Neural crest cell (in vitro differentiated cells): ENCODE results near the gene TMEFF2. TPM values are rescaled to one million over a fixed set of nuclear protein-coding genes. Genes with fewer than 3 reads are reported as not detected.

Source experiments
- DNase-seq: peaks from one replicate; pipeline ENCODE4 v3.0.0; 2021; ENCODE audit warnings: low read depth, mixed read lengths, low spot score
- H3K27ac Mint-ChIP-seq: one replicate; pipeline ENCODE4 v1.8.0; 2021; ENCODE audit warnings: mild to moderate bottlenecking, mixed read lengths; ENCODE audit not compliant: unreplicated experiment
- H3K27me3 Mint-ChIP-seq: 2 replicates; pipeline ENCODE4 v1.8.0; 2021; ENCODE audit warnings: low read depth, mild to moderate bottlenecking, mixed read lengths
- H3K36me3 Mint-ChIP-seq: 2 replicates; pipeline ENCODE4 v1.8.0; 2021; ENCODE audit warnings: low read depth, mild to moderate bottlenecking, mixed read lengths
- H3K4me1 Mint-ChIP-seq: 2 replicates; pipeline ENCODE4 v1.8.0; 2021; ENCODE audit warnings: mixed read lengths
- H3K4me3 Mint-ChIP-seq: one replicate; pipeline ENCODE4 v1.8.0; 2021; ENCODE audit warnings: mild to moderate bottlenecking, mixed read lengths
- H3K9me3 Mint-ChIP-seq: 2 replicates; pipeline ENCODE4 v1.8.0; 2021; ENCODE audit warnings: mixed read lengths
- total RNA-seq: library from RNA; stranded (reverse); gene quantifications from 2 replicates; pipeline ENCODE4 v1.2.1, GENCODE V29; 2021
- TF ChIP-seq, protein P1 (sequence below): fragments of 200-600 bp; sonication (generic); conservative IDR thresholded peaks from 2 replicates; pipeline ENCODE4 v1.5.0; 2021; ENCODE audit warnings: antibody characterized with exemption, mild to moderate bottlenecking

Gene TMEFF2
- total RNA-seq, 1 donor from 2014 or later = 2.9 TPM

DNA sequence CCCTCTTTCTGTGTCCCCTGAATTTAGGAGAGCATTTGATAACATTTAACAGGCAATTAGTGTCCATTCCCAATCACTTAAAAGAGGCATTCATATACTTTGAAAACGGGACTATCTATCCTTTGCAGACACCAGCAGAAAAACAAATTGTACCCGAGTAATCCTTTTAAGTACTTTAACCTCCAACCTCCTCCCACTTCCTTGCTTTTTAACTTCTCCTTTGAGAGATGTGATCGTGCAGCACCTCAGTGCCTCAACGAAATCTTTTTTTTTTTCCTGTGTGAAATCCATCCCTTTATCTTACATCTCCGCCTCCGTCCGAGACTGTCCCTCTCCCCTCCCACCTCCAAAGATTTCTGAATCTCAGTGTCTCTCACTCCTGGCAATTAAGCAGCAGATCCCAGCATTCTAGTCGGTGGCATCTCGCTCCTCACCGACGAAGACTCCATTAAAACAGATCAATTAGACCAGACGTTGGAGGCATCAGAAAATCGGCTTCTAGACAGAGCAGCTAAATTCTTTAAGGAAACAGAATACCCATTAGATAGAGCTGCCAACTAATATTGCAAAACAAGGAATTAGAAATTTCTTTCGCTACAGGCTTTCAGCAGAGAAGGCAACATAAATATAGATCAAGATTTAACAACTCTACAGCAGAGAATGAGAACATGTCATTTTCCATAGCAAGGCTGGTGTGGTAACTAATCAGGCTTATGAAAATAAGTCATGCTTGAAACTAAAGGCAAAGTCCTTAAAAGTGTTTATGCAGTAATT lies 1.9 kb upstream of the TMEFF2 start:
- TF ChIP-seq, protein P1, sequence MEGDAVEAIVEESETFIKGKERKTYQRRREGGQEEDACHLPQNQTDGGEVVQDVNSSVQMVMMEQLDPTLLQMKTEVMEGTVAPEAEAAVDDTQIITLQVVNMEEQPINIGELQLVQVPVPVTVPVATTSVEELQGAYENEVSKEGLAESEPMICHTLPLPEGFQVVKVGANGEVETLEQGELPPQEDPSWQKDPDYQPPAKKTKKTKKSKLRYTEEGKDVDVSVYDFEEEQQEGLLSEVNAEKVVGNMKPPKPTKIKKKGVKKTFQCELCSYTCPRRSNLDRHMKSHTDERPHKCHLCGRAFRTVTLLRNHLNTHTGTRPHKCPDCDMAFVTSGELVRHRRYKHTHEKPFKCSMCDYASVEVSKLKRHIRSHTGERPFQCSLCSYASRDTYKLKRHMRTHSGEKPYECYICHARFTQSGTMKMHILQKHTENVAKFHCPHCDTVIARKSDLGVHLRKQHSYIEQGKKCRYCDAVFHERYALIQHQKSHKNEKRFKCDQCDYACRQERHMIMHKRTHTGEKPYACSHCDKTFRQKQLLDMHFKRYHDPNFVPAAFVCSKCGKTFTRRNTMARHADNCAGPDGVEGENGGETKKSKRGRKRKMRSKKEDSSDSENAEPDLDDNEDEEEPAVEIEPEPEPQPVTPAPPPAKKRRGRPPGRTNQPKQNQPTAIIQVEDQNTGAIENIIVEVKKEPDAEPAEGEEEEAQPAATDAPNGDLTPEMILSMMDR = no peak
- no peak for DNase-seq
- no peaks in the 10 kb centered on the region for H3K9me3 Mint-ChIP-seq
- no peak overlapping the region for H3K27ac Mint-ChIP-seq
- peaks cover 79% of the 10 kb centered on the region for H3K27me3 Mint-ChIP-seq
- H3K36me3 Mint-ChIP-seq = no peaks in the 10 kb centered on the region
- H3K4me3 Mint-ChIP-seq = peak overlapping the region; percentile 81
- H3K4me1 Mint-ChIP-seq = peaks cover 25% of the 10 kb centered on the region

DNA sequence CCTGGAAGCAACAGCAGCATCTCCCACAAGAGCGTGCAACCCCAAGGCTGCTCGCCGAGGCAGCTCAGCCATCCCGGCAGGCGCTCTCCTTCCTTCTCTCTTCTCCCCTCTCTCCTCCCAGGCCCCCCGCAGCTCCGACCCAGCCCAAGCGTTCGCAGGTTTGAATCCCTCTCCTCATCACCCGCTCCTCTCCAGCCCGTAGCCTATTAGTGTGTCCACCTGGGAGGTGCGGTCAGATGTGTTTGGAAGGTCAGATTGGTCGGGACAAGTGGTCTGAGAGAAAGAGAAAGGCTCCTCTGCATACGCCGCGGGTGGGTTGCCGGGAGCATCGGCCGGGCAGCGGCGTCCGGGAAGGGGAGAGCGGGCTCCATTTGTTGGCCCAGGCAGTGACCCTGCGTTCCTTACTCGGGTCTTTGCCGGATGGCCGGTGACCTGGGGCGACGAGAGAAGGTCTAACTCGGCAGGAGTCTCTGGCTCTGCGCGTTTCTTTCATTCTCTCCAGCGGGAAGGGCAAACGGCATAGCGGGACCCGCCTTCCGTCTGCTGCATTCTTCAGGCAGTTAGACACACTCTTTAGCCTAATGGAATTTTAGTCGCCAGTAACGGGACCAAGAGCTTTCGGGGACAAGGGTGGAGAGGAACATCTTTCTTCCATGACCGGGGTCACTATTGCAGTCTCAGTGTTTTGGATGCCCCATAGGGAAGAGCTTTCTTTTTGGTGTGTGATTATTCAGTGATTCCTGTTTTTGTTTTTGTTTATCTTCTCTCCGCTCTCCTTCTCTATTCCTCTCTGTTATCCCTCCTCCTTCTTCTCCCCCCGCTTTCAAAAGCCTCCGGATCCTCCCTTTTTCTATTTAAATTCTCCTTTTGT lies 1.1 kb upstream of the TMEFF2 start:
- peak; percentile 26 for DNase-seq
- Mint-ChIP-seq H3K4me3 (peak overlapping the region; percentile 81), H3K4me1 (peaks cover 25% of the 10 kb centered on the region), H3K27ac (peak overlapping the region; percentile 45), H3K9me3 (no peaks in the 10 kb centered on the region), H3K36me3 (no peaks in the 10 kb centered on the region), H3K27me3 (peaks cover 85% of the 10 kb centered on the region)
- TF ChIP-seq, protein P1 = no peak

GRCh38 chr2:192194265-192194865 lies 368 bp downstream of the TMEFF2 start:
- Mint-ChIP-seq H3K27ac (no peak overlapping the region), H3K36me3 (no peaks in the 10 kb centered on the region), H3K4me1 (peaks cover 25% of the 10 kb centered on the region), H3K27me3 (peaks cover 83% of the 10 kb centered on the region), H3K9me3 (no peaks in the 10 kb centered on the region), H3K4me3 (peak overlapping the region; percentile 81)
- TF ChIP-seq, protein P1 = no peak
- DNase-seq = no peak

- peaks cover 51% of the 10 kb centered on the region for H3K27me3 Mint-ChIP-seq
- TF ChIP-seq, protein P1 = peak; percentile 67
- H3K27ac Mint-ChIP-seq = no peak overlapping the region
- no peak for DNase-seq
- no peak overlapping the region for H3K4me3 Mint-ChIP-seq
- peaks cover 11% of the 10 kb centered on the region for H3K4me1 Mint-ChIP-seq
- H3K36me3 Mint-ChIP-seq = no peaks in the 10 kb centered on the region
- H3K9me3 Mint-ChIP-seq = no peaks in the 10 kb centered on the region
These were observed 4.3 kb downstream of the TMEFF2 start for GRCh38 chr2:192190474-192190873.

DNA sequence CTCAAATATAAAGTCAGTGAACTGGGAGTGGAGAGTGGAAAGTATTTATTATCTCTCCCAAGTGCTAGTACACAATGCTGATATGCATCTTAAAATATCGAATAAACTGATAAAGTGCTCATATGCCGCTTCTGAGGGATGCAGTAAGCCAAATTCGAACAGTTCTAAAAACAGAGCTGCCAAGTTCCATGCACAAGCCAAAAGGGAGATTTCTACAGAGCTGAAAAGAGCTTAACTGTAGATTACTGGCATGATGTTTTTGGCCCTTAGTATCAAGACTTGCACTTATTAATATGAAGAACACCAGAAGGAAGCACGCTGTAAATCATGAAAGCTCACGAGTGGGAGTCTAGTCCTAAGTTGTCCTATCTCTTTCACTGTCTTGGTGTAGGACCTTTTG lies 7.9 kb downstream of the TMEFF2 start:
- H3K36me3 Mint-ChIP-seq = no peaks in the 10 kb centered on the region
- no peak for DNase-seq
- TF ChIP-seq, protein P1 = no peak
- no peaks in the 10 kb centered on the region for H3K9me3 Mint-ChIP-seq
- H3K27me3 Mint-ChIP-seq = peaks cover 14% of the 10 kb centered on the region
- H3K27ac Mint-ChIP-seq = no peak overlapping the region
- H3K4me1 Mint-ChIP-seq = no peaks in the 10 kb centered on the region
- H3K4me3 Mint-ChIP-seq = no peak overlapping the region
